K562 (cell line): Measurements from ENCODE around the gene GCHFR. TPM values are rescaled to one million over a fixed set of nuclear protein-coding genes. Genes with fewer than 3 reads are reported as not detected.

Source experiments
- ATAC-seq: fragments of 200-7000 bp; cut with Tn5 transposase; 3 replicates; pipeline ENCODE4 v1.9.1; 2020; ENCODE audit warnings: moderate library complexity
- BruUV-seq: library from RNA; stranded (reverse); fragments of 400-500 nt; replicated peaks from 2 replicates; lab custom pipeline; 2021; lab: Mats Ljungman, UMichigan
- CTCF ChIA-PET: fragments of 300-600 bp; formaldehyde crosslinking; extraction: SDS; loops from one replicate; lab custom pipeline; 2021; ENCODE audit warnings: low intra/inter-chr PET ratio; lab: Yijun Ruan, JAX
- POLR2A ChIA-PET: fragments of 300-600, 350-650 bp; sonication (Branson Sonifier 250); formaldehyde crosslinking; extraction: SDS; loops from one replicate; lab custom pipeline; 2021; ENCODE audit warnings: antibody characterized with exemption, inconsistent platforms; lab: Yijun Ruan, JAX
- DNase-seq, 4 experiments: peaks; one replicate each; pipeline versions ENCODE4 v3.0.0 to v3.0.0-alpha.2; 2011 to 2018; ENCODE audit warnings: low spot score in 3 of 4, mixed read lengths in 3 of 4; ENCODE audit errors: extremely low read depth in 1 of 4
- FAIRE-seq: peaks from 2 replicates; lab custom pipeline; 2011; peaks lifted over from hg19 to GRCh38; lab: Jason Lieb, UNC
- H2AFZ ChIP-seq: 2 replicates; pipeline ENCODE4 v1.6.0; 2011; ENCODE audit warnings: low read depth, low read length, control low read depth, inconsistent platforms
- H3K27ac ChIP-seq: fragments of 200-600 bp; 3 replicates; pipeline ENCODE4 v1.8.0; 2011; ENCODE audit warnings: low read depth, mild to moderate bottlenecking, control low read depth, inconsistent platforms, low read length, moderate library complexity, mixed read lengths; ENCODE audit errors: extremely low read depth
- H3K27me3 ChIP-seq, 2 experiments: fragments of 300-600 bp in 1 of 2; 2 replicates in 1 of 2; 3 replicates in 1 of 2; pipeline versions ENCODE4 v1.6.0 to v1.8.0; 2011; ENCODE audit warnings: inconsistent platforms in 2 of 2, low read length in 2 of 2, mild to moderate bottlenecking in 1 of 2, mixed read lengths in 1 of 2, moderate library complexity in 1 of 2; ENCODE audit not compliant: control insufficient read depth in 2 of 2, insufficient read depth in 2 of 2
- H3K36me3 ChIP-seq: fragments of 300-600 bp; 3 replicates; pipeline ENCODE4 v1.8.0; 2011; ENCODE audit warnings: mild to moderate bottlenecking, low read length, inconsistent platforms; ENCODE audit not compliant: control insufficient read depth, insufficient read depth
- H3K4me1 ChIP-seq, 2 experiments: fragments of 200-600 bp in 1 of 2; replicated peaks in 1 of 2; 2 replicates in 1 of 2; 3 replicates in 1 of 2; pipeline versions ENCODE4 v1.5.1 to v1.8.0; 2011; ENCODE audit warnings: inconsistent platforms in 2 of 2, low read length in 2 of 2, mild to moderate bottlenecking in 1 of 2, mixed read lengths in 1 of 2, moderate library complexity in 1 of 2; ENCODE audit not compliant: control insufficient read depth in 2 of 2, insufficient read depth in 2 of 2
- H3K4me2 ChIP-seq: 2 replicates; pipeline ENCODE4 v1.6.1; 2011; ENCODE audit warnings: low read length, control low read depth, inconsistent platforms, mixed read lengths; ENCODE audit not compliant: insufficient read depth
- H3K4me3 ChIP-seq: fragments of 200-600 bp; sonication (generic), shearing (Covaris generic); 2 replicates; pipeline ENCODE4 v1.5.1; 2016; ENCODE audit warnings: control low read depth, inconsistent platforms
- H3K79me2 ChIP-seq: fragments of 200-600 bp; 3 replicates; pipeline ENCODE4 v1.8.0; 2011; ENCODE audit warnings: low read length, inconsistent platforms; ENCODE audit not compliant: control insufficient read depth, insufficient read depth
- H3K9ac ChIP-seq, 2 experiments: 2 replicates each; pipeline versions ENCODE4 v1.6.0 to v1.6.1; 2011; ENCODE audit warnings: low read depth in 2 of 2, low read length in 2 of 2, control low read depth in 1 of 2, inconsistent platforms in 1 of 2, mild to moderate bottlenecking in 1 of 2, mixed read lengths in 1 of 2; ENCODE audit not compliant: insufficient read depth in 1 of 2
- H3K9me1 ChIP-seq: one replicate; pipeline ENCODE4 v1.6.0; 2011; ENCODE audit warnings: inconsistent platforms, mild to moderate bottlenecking, low read length, moderate library complexity; ENCODE audit not compliant: control insufficient read depth, insufficient read depth
- H3K9me3 ChIP-seq: replicated peaks from 2 replicates; pipeline ENCODE4 v1.5.1; 2011; ENCODE audit warnings: low read depth, low read length, inconsistent platforms; ENCODE audit not compliant: control insufficient read depth, insufficient read depth
- H4K20me1 ChIP-seq: replicated peaks from 2 replicates; pipeline ENCODE4 v1.6.1; 2011; ENCODE audit warnings: low read length, inconsistent platforms, mixed read lengths; ENCODE audit not compliant: control insufficient read depth, insufficient read depth
- ARID1B ChIP-seq: fragments of 450-650 bp; IDR thresholded peaks from 2 replicates; pipeline ENCODE4 v1.6.1; 2016; ENCODE audit warnings: antibody characterized with exemption, mild to moderate bottlenecking, inconsistent platforms
- DPF2 ChIP-seq: fragments of 450-650 bp; IDR thresholded peaks from 2 replicates; pipeline ENCODE4 v1.6.1; 2016
- HEY1 ChIP-seq: fragments of 250-450 bp; sonication (Bioruptor Pico); IDR thresholded peaks from 2 replicates; pipeline ENCODE4 v1.5.0; 2020; ENCODE audit warnings: mild to moderate bottlenecking, moderate library complexity, borderline replicate concordance
- IRF9 ChIP-seq: fragments of 450-650 bp; IDR thresholded peaks from 2 replicates; pipeline ENCODE4 v1.6.1; 2016; ENCODE audit warnings: missing biosample characterization, missing genetic modification characterization
- JUND ChIP-seq, 2 experiments: IDR thresholded peaks; 2 replicates in 1 of 2; 3 replicates in 1 of 2; pipeline ENCODE4 v1.6.1; 2011; ENCODE audit warnings: borderline replicate concordance in 2 of 2, low read depth in 2 of 2, low read length in 2 of 2, improper control_type of control experiment in 1 of 2, missing biosample characterization in 1 of 2, missing genetic modification characterization in 1 of 2, missing genetic modification reagents in 1 of 2
- MAFK ChIP-seq: IDR thresholded peaks from 2 replicates; pipeline ENCODE4 v1.6.1; 2011; ENCODE audit warnings: low read length, improper control_type of control experiment
- RB1 ChIP-seq: fragments of 450-650 bp; IDR thresholded peaks from 2 replicates; pipeline ENCODE4 v1.6.1; 2017; ENCODE audit warnings: low read depth, mild to moderate bottlenecking
- SNRNP70 ChIP-seq: fragments of 200-400 bp; formaldehyde crosslinking; optimal IDR thresholded peaks from 2 replicates; pipeline ENCODE3; 2017; ENCODE audit warnings: low read depth, low read length
- ZBED1 ChIP-seq: IDR thresholded peaks from 2 replicates; pipeline ENCODE4 v1.6.1; 2014
- ZNF395 ChIP-seq: fragments of 200-800 bp; sonication (Bioruptor generic); IDR thresholded peaks from 2 replicates; pipeline ENCODE4 v1.6.1; 2017; ENCODE audit warnings: missing genetic modification characterization, missing compliant biosample characterization
- ZNF431 ChIP-seq: sonication (generic); formaldehyde crosslinking; IDR thresholded peaks from 2 replicates; pipeline ENCODE4 v1.8.0; 2022; ENCODE audit warnings: mild to moderate bottlenecking, missing genetic modification reagents
- WGBS: fragments of 100-300 bp; shearing (Covaris generic); methylation state at CpG from one replicate; pipeline ENCODE4 v1.1.6; 2016; ENCODE audit warnings: low coverage, mixed read lengths; ENCODE audit not compliant: insufficient coverage; ENCODE audit errors: missing lambda C conversion rate; 5-methylcytosine and 5-hydroxymethylcytosine counted together
- in situ Hi-C: fragments of 300-500 bp; cut with MboI; formaldehyde crosslinking; loops from 4 replicates; pipeline ENCODE4 v1.15.0; 2018; ENCODE audit warnings: inconsistent platforms, mixed read lengths
- intact Hi-C: fragments of 100-400 bp; cut with micrococcal nuclease; formaldehyde crosslinking; loops from 2 replicates; pipeline ENCODE4 v1.14.2; 2022
- polyA plus RNA-seq, 8 experiments: library from polyadenylated mRNA; depleted of rRNA in 4 of 8; stranded (reverse) in 5 of 8; unstranded in 3 of 8; fragments of >200 nt; fragmentation: Nextera tagmentation in 2 of 8; fragmentation: Illumina TruSeq in 1 of 8; extraction: Ambion mirVana in 2 of 8; extraction: Trizol in 1 of 8; gene quantifications; 2 replicates each; pipeline versions ENCODE4 v1.2.1 to v1.2.3, GENCODE V29; 2011 to 2014; ENCODE audit warnings: inconsistent platforms in 1 of 8, missing spikeins in 1 of 8
- total RNA-seq, 7 experiments: library from RNA; depleted of rRNA in 6 of 7; stranded (reverse); fragments of >200 nt in 6 of 7; fragmentation: Illumina TruSeq in 2 of 7; extraction: Trizol in 2 of 7; gene quantifications; 2 replicates each; pipeline versions ENCODE4 v1.2.1 to v1.2.3, GENCODE V29; 2011 to 2021; ENCODE audit warnings: low replicate concordance in 1 of 7
- TF ChIP-seq, protein P1 (sequence below): sonication (generic); formaldehyde crosslinking; IDR thresholded peaks from 2 replicates; pipeline ENCODE4 v1.9.0; 2022; ENCODE audit warnings: mild to moderate bottlenecking, missing genetic modification reagents
- TF ChIP-seq, protein P2 (sequence below), 3 experiments: fragments of 200-800 bp in 1 of 3; fragments of 250-450 bp in 1 of 3; fragments of 450-650 bp in 1 of 3; sonication (Bioruptor Pico) in 1 of 3; sonication (Bioruptor generic) in 1 of 3; formaldehyde crosslinking in 1 of 3; IDR thresholded peaks; 2 replicates each; pipeline versions ENCODE4 v1.6.1 to v1.8.0; 2016 to 2022; ENCODE audit warnings: mild to moderate bottlenecking in 2 of 3, missing genetic modification characterization in 2 of 3, missing compliant biosample characterization in 1 of 3, moderate library complexity in 1 of 3

The GCHFR gene
- total and polyA plus RNA-seq, 9 of the 15 experiments (the other 6 are each of a cell fraction or from before 2014, with no cell fraction given): 8.7 to 83.5 (median 20.8) TPM

GRCh38 chr15:40743921-40744814 is 19.7 kb upstream of the GCHFR start:
- in situ Hi-C loops: no loop called here
- H3K36me3 ChIP-seq: peaks cover 87% of the 10 kb centered on the region
- WGBS: 51% methylated on average over 11 of the region's 12 CpGs
- CTCF ChIA-PET: no interaction called here
- POLR2A ChIA-PET: interaction anchor here (0.6 to 1.3 kb wide), 10 partner anchors 13 to 1116 kb away, joined by 3 to 9 read pairs (median 3); no protein-coding TSS in a partner anchor
- H3K4me1 ChIP-seq: peaks cover 44 to 45% of the 10 kb centered on the region in 2 experiments
- peaks cover 4% of the 10 kb centered on the region; the same call in 1 of the 2 replicates for H4K20me1 ChIP-seq
- DNase-seq: peak in 3 of 4 experiments; percentile 47 to 62 (median 48)
- H2AFZ ChIP-seq: no peak overlapping the region
- H3K9ac ChIP-seq: peak overlapping the region in 1 of 2 experiments; percentile 77; a peak in 1 of 4 replicates
- H3K27ac ChIP-seq: peak overlapping the region; percentile 43; the same call in 2 of the 3 replicates
- H3K27me3 ChIP-seq: no peaks in the 10 kb centered on the region
- intact Hi-C loops: no loop called here
- H3K79me2 ChIP-seq: peaks cover 28% of the 10 kb centered on the region; the same call in 1 of the 3 replicates
- no peaks in the 10 kb centered on the region for H3K9me3 ChIP-seq
- peak; percentile 35 for FAIRE-seq
- no peak overlapping the region for H3K4me2 ChIP-seq
- no peak overlapping the region for H3K4me3 ChIP-seq
- H3K9me1 ChIP-seq: no peaks in the 10 kb centered on the region
- no TSS peak for BruUV-seq
- ATAC-seq: peak; percentile 63
- TF ChIP-seq JUND (IDR thresholded peaks at IDR 0.05; ENCODE audit: borderline replicate concordance, low read depth, low read length) (peak; percentile 27; the same call in 1 of the 2 replicates), JUND (tag; IDR thresholded peaks at IDR 0.05; ENCODE audit: borderline replicate concordance, low read depth, low read length) (no peak; the same call in 2 of the 3 replicates), ZBED1 (no peak), HEY1 (CRISPR knock-in tag) (no peak), DPF2 (0 out of 2 replicates have a peak, but pooled peaks have one; percentile 35), SNRNP70 (no peak), ARID1B (no peak), MAFK (peak; percentile 61), IRF9 (tag) (0 out of 2 replicates have a peak, but pooled peaks have one; percentile 31), ZNF395 (CRISPR knock-in tag) (no peak), ZNF431 (CRISPR knock-in tag) (no peak), RB1 (no peak)
- TF ChIP-seq, protein P1, sequence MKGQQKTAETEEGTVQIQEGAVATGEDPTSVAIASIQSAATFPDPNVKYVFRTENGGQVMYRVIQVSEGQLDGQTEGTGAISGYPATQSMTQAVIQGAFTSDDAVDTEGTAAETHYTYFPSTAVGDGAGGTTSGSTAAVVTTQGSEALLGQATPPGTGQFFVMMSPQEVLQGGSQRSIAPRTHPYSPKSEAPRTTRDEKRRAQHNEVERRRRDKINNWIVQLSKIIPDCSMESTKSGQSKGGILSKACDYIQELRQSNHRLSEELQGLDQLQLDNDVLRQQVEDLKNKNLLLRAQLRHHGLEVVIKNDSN (CRISPR knock-in tag): 0 out of 2 replicates have a peak, but pooled peaks have one; percentile 29
- TF ChIP-seq, protein P2, sequence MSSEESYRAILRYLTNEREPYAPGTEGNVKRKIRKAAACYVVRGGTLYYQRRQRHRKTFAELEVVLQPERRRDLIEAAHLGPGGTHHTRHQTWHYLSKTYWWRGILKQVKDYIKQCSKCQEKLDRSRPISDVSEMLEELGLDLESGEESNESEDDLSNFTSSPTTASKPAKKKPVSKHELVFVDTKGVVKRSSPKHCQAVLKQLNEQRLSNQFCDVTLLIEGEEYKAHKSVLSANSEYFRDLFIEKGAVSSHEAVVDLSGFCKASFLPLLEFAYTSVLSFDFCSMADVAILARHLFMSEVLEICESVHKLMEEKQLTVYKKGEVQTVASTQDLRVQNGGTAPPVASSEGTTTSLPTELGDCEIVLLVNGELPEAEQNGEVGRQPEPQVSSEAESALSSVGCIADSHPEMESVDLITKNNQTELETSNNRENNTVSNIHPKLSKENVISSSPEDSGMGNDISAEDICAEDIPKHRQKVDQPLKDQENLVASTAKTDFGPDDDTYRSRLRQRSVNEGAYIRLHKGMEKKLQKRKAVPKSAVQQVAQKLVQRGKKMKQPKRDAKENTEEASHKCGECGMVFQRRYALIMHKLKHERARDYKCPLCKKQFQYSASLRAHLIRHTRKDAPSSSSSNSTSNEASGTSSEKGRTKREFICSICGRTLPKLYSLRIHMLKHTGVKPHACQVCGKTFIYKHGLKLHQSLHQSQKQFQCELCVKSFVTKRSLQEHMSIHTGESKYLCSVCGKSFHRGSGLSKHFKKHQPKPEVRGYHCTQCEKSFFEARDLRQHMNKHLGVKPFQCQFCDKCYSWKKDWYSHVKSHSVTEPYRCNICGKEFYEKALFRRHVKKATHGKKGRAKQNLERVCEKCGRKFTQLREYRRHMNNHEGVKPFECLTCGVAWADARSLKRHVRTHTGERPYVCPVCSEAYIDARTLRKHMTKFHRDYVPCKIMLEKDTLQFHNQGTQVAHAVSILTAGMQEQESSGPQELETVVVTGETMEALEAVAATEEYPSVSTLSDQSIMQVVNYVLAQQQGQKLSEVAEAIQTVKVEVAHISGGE (CRISPR knock-in tag; IDR thresholded peaks at IDR 0.05): no peak
